Mesenchymal stem cell (in vitro differentiated cells and primary cell): ENCODE data around the gene PPM1B.

Experiments used
- DNase-seq: peaks from one replicate; pipeline ENCODE4 v3.0.0-alpha.2; 2013
- H2AFZ ChIP-seq: one replicate; pipeline ENCODE4 v1.6.1; 2013; ENCODE audit warnings: low read depth, mild to moderate bottlenecking, control low read depth, inconsistent platforms, low read length, moderate library complexity
- H2AK5ac ChIP-seq: 2 replicates; pipeline ENCODE4 v1.6.1; 2013; ENCODE audit warnings: low read length, moderate library complexity, mild to moderate bottlenecking, inconsistent platforms; ENCODE audit not compliant: severe bottlenecking
- H2BK120ac ChIP-seq: one replicate; pipeline ENCODE4 v1.6.1; 2013; ENCODE audit warnings: low read depth, mild to moderate bottlenecking, inconsistent platforms, low read length, moderate library complexity
- H2BK12ac ChIP-seq, 2 experiments: one replicate each; pipeline ENCODE4 v1.6.1; 2013; ENCODE audit warnings: inconsistent platforms in 2 of 2, low read length in 2 of 2, mild to moderate bottlenecking in 2 of 2, moderate library complexity in 2 of 2, control low read depth in 1 of 2
- H2BK15ac ChIP-seq: one replicate; pipeline ENCODE4 v1.6.1; 2013; ENCODE audit warnings: mild to moderate bottlenecking, low read depth, inconsistent platforms; ENCODE audit not compliant: poor library complexity, severe bottlenecking
- H2BK5ac ChIP-seq: 2 replicates; pipeline ENCODE4 v1.6.1; 2013; ENCODE audit warnings: low read depth, mild to moderate bottlenecking, low read length, control low read depth, inconsistent platforms; ENCODE audit not compliant: poor library complexity, severe bottlenecking
- H3K14ac ChIP-seq, 2 experiments: one replicate each; pipeline ENCODE4 v1.6.1; 2013; ENCODE audit warnings: inconsistent platforms in 2 of 2, low read length in 2 of 2, control low read depth in 1 of 2, mild to moderate bottlenecking in 1 of 2, moderate library complexity in 1 of 2
- H3K18ac ChIP-seq, 2 experiments: one replicate each; pipeline ENCODE4 v1.6.1; 2013; ENCODE audit warnings: inconsistent platforms in 2 of 2, low read length in 2 of 2, control low read depth in 1 of 2, low read depth in 1 of 2, mild to moderate bottlenecking in 1 of 2
- H3K23ac ChIP-seq, 2 experiments: one replicate each; pipeline ENCODE4 v1.6.1; 2013; ENCODE audit warnings: inconsistent platforms in 2 of 2, low read length in 2 of 2, mild to moderate bottlenecking in 2 of 2, moderate library complexity in 2 of 2, control low read depth in 1 of 2
- H3K27ac ChIP-seq: 2 replicates; pipeline ENCODE4 v1.5.1; 2013; ENCODE audit warnings: mild to moderate bottlenecking, moderate library complexity, low read length, control low read depth, inconsistent platforms; ENCODE audit not compliant: poor library complexity, severe bottlenecking
- H3K27me3 ChIP-seq, 2 experiments: 2 replicates each; pipeline versions ENCODE4 v1.6.1 to v1.7.0; 2013; ENCODE audit warnings: low read length in 2 of 2, mild to moderate bottlenecking in 2 of 2, moderate library complexity in 2 of 2, control low read depth in 1 of 2, inconsistent platforms in 1 of 2; ENCODE audit not compliant: control insufficient read depth in 1 of 2, insufficient read depth in 1 of 2
- H3K36me3 ChIP-seq, 2 experiments: 2 replicates each; pipeline versions ENCODE4 v1.6.1 to v1.7.0; 2013; ENCODE audit warnings: low read length in 2 of 2, control low read depth in 1 of 2, inconsistent platforms in 1 of 2, low read depth in 1 of 2, mild to moderate bottlenecking in 1 of 2; ENCODE audit not compliant: insufficient read depth in 2 of 2, control insufficient read depth in 1 of 2
- H3K4ac ChIP-seq, 2 experiments: one replicate each; pipeline ENCODE4 v1.6.1; 2013; ENCODE audit warnings: inconsistent platforms in 2 of 2, low read length in 2 of 2, mild to moderate bottlenecking in 2 of 2, moderate library complexity in 2 of 2, control low read depth in 1 of 2, low read depth in 1 of 2
- H3K4me1 ChIP-seq: 2 replicates; pipeline ENCODE4 v1.6.1; 2013; ENCODE audit warnings: low read depth, low read length, control low read depth; ENCODE audit not compliant: control insufficient read depth, insufficient read depth
- H3K4me2 ChIP-seq: 2 replicates; pipeline ENCODE4 v1.6.1; 2013; ENCODE audit warnings: low read length, mild to moderate bottlenecking, inconsistent platforms; ENCODE audit not compliant: poor library complexity, severe bottlenecking
- H3K4me3 ChIP-seq, 2 experiments: 2 replicates each; pipeline versions ENCODE4 v1.5.1 to v1.7.0; 2013; ENCODE audit warnings: low read length in 2 of 2, mild to moderate bottlenecking in 2 of 2, control low read depth in 1 of 2, low read depth in 1 of 2; ENCODE audit not compliant: insufficient read depth in 1 of 2
- H3K79me1 ChIP-seq: replicated peaks from 2 replicates; pipeline ENCODE4 v1.6.1; 2013; ENCODE audit warnings: mild to moderate bottlenecking, control low read depth, low read length, inconsistent platforms; ENCODE audit not compliant: poor library complexity, severe bottlenecking
- H3K9ac ChIP-seq: 2 replicates; pipeline ENCODE4 v1.7.0; 2013; ENCODE audit warnings: mild to moderate bottlenecking, low read length, moderate library complexity
- H3K9me3 ChIP-seq: 2 replicates; pipeline ENCODE4 v1.7.0; 2013; ENCODE audit warnings: mild to moderate bottlenecking, low read length; ENCODE audit not compliant: control insufficient read depth
- H4K8ac ChIP-seq: one replicate; pipeline ENCODE4 v1.6.1; 2013; ENCODE audit warnings: inconsistent platforms, mild to moderate bottlenecking, low read length, moderate library complexity
- H4K91ac ChIP-seq: one replicate; pipeline ENCODE4 v1.6.1; 2013; ENCODE audit warnings: mild to moderate bottlenecking, low read length, inconsistent platforms
- WGBS: methylation state at CpG from one replicate; pipeline ENCODE4 v1.1.7; 2013; ENCODE audit warnings: mixed read lengths; 5-methylcytosine and 5-hydroxymethylcytosine counted together

Gene PPM1B

DNA sequence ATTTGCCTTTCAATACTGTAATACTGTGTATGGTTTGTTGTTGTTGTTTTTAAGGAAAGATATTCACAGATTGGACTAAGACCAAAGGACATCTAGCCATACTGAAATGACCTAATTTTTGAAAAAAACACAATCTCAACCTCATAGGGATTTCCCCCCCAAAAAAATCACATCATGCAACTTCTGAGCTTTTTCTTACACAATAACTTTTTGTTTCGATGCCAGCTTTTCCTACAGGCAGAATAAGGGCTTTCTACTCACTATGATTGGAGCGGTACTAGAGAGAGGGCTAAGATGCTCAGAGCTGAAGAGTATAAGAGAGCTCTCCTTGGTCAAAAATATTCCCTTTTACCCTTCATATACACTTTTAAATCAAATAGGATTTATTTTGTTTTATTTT is 74.2 kb downstream of the PPM1B start:
- no peak overlapping the region for H3K4ac ChIP-seq
- H3K36me3 ChIP-seq = no peaks in the 10 kb centered on the region
- H4K8ac ChIP-seq = no peak overlapping the region
- H2BK120ac ChIP-seq = no peak overlapping the region
- no peak overlapping the region for H4K91ac ChIP-seq
- H3K9me3 ChIP-seq = no peaks in the 10 kb centered on the region
- no peak overlapping the region for H3K18ac ChIP-seq
- no peak overlapping the region for H2AFZ ChIP-seq
- H3K79me1 ChIP-seq = no peaks in the 10 kb centered on the region
- no peak overlapping the region for H2BK5ac ChIP-seq
- no peak overlapping the region for H2BK15ac ChIP-seq
- H3K9ac ChIP-seq = no peak overlapping the region
- no peak overlapping the region for H3K23ac ChIP-seq
- H2BK12ac ChIP-seq = no peak overlapping the region
- H3K27me3 ChIP-seq = peaks cover 0 to 4% of the 10 kb centered on the region in 2 experiments
- peak overlapping the region; percentile 54 for H3K27ac ChIP-seq
- peaks cover 4% of the 10 kb centered on the region for H3K4me1 ChIP-seq
- H3K4me3 ChIP-seq = no peak overlapping the region
- no peak overlapping the region for H3K14ac ChIP-seq
- no peak for DNase-seq
- 100% methylated on average over 1 of the region's 2 CpGs for WGBS
- H3K4me2 ChIP-seq = no peak overlapping the region
- H2AK5ac ChIP-seq = no peak overlapping the region

DNA sequence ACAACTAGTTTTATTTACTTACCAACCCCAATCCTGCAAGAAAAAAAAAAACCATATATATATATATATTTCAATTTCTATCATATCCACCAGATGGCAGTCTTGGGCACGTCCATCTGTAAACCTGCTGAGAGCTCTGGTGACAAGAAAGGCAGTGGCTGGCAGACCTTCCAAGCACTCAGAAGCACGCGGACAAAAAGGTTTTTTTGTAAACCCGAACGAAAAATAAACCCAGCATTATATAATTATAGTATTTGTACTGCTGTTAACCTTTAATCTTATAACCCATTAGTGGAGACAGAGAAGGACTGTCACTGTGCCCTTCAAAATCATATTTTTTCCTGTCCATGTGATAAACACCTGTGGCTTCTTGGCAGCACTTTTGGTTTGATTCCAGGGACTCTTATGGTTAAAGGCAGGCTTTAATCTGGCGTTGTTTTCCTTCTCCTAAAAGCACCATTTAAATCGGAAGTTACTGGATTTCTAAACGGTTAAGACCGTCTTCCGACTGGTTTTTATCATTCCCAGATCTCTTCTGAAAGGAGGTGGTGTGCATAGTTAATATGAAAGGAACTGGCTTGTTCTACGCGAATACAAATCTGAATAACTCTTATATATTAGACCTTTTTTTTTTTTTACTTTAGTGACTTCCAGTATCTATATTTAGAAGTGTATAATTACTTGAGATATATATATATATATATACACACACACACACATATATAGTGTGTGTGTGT is 75.6 kb downstream of the PPM1B start:
- peak; percentile 73 for DNase-seq
- no peak overlapping the region for H3K4ac ChIP-seq
- no peak overlapping the region for H2AK5ac ChIP-seq
- H3K14ac ChIP-seq = no peak overlapping the region
- H2BK12ac ChIP-seq = no peak overlapping the region
- no peaks in the 10 kb centered on the region for H3K36me3 ChIP-seq
- no peak overlapping the region for H2AFZ ChIP-seq
- 29% methylated on average over 3 of the region's 12 CpGs for WGBS
- H2BK15ac ChIP-seq = no peak overlapping the region
- H2BK5ac ChIP-seq = peak overlapping the region; percentile 70
- no peak overlapping the region for H3K18ac ChIP-seq
- no peak overlapping the region for H4K91ac ChIP-seq
- no peak overlapping the region for H2BK120ac ChIP-seq
- H3K27me3 ChIP-seq = peaks cover 0 to 4% of the 10 kb centered on the region in 2 experiments
- H3K4me1 ChIP-seq = peaks cover 4% of the 10 kb centered on the region
- no peak overlapping the region for H3K23ac ChIP-seq
- no peaks in the 10 kb centered on the region for H3K9me3 ChIP-seq
- peak overlapping the region; percentile 80 for H3K9ac ChIP-seq
- no peaks in the 10 kb centered on the region for H3K79me1 ChIP-seq
- H3K4me2 ChIP-seq = peak overlapping the region; percentile 50
- no peak overlapping the region for H4K8ac ChIP-seq
- peak overlapping the region; percentile 74 for H3K27ac ChIP-seq
- peak overlapping the region in 1 of 2 experiments; percentile 72 for H3K4me3 ChIP-seq

DNA sequence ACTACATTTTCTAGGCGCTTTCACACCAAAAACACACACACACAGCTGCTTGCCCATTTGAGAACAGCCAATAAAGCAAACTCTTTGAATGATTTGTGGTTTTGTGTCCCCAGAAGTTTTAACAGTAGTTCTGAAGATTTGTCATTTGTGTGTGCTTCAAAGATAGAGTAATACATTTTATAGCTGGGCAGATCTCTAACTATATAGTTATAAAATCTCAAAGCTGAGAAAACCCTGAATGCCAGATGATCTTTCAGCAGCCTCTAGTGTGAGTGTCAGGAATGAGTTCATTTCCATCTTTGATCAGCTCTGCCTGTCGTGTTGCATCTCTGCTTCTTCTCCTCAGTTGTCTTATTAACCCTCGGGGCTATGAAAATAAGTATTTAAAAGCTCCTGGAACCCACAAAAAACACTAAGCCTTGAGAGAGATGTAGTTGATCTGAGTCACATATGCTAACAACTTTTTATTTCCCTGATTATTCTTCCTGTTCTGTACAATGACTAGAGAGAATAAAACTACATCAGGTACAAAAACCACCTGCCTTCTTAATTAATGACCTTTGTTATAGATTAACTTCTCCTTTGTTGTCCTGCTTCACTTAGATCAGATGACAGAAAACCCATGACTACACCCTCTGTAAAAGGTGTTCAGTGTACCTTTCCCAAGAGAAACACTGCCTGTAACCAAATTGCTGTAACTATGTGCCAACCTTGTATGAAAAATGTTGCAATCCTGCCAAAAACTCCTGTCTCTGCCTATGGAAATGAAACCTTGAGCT is 76.6 kb downstream of the PPM1B start:
- Histone ChIP-seq H4K91ac (no peak overlapping the region), H3K18ac (no peak overlapping the region), H3K4me2 (peak overlapping the region; percentile 37), H2BK5ac (no peak overlapping the region), H3K79me1 (no peaks in the 10 kb centered on the region), H2BK12ac (no peak overlapping the region), H3K23ac (no peak overlapping the region), H3K9me3 (no peaks in the 10 kb centered on the region), H2AFZ (no peak overlapping the region), H2BK15ac (no peak overlapping the region), H2BK120ac (no peak overlapping the region), H3K27me3 (peaks cover 0 to 4% of the 10 kb centered on the region in 2 experiments), H3K4ac (no peak overlapping the region), H3K4me3 (peak overlapping the region in 1 of 2 experiments; percentile 2), H3K27ac (peak overlapping the region; percentile 55), H3K36me3 (no peaks in the 10 kb centered on the region), H3K4me1 (peaks cover 6% of the 10 kb centered on the region), H2AK5ac (peak overlapping the region; percentile 20), H3K14ac (no peak overlapping the region), H3K9ac (peak overlapping the region; percentile 11), H4K8ac (no peak overlapping the region)
- no peak for DNase-seq
- 52% methylated on average over 3 of the region's 3 CpGs for whole genome bisulfite sequencing

- Histone ChIP-seq H3K4ac (no peak overlapping the region), H2BK15ac (no peak overlapping the region), H3K4me3 (no peak overlapping the region), H3K79me1 (no peaks in the 10 kb centered on the region), H4K91ac (no peak overlapping the region), H3K36me3 (no peaks in the 10 kb centered on the region), H3K27me3 (peaks cover 0 to 4% of the 10 kb centered on the region in 2 experiments), H2AFZ (no peak overlapping the region), H3K27ac (no peak overlapping the region), H3K9ac (no peak overlapping the region), H2BK5ac (no peak overlapping the region), H2BK12ac (no peak overlapping the region), H4K8ac (no peak overlapping the region), H2AK5ac (no peak overlapping the region), H2BK120ac (no peak overlapping the region), H3K23ac (no peak overlapping the region), H3K9me3 (no peaks in the 10 kb centered on the region), H3K4me2 (no peak overlapping the region), H3K18ac (no peak overlapping the region), H3K4me1 (peaks cover 6% of the 10 kb centered on the region), H3K14ac (no peak overlapping the region)
- no peak for DNase-seq
- 64% methylated on average over 1 of the region's 1 CpG for WGBS
Observed at GRCh38 chr2:44246436-44246835, 77.8 kb downstream of the PPM1B start.
